PC-3 (cell line): ENCODE measurements around the gene SMC2. TPM values are rescaled to one million over a fixed set of nuclear protein-coding genes. Genes with fewer than 3 reads are reported as not detected.
A peak's percentile ranks its signal among the peaks of the same experiment; 100 is the strongest.

Experiments used
- ATAC-seq: fragments of 200-7000 bp; cut with Tn5 transposase; 2 replicates; pipeline ENCODE4 v1.9.1; 2020; ENCODE audit warnings: mild to moderate bottlenecking, moderate library complexity
- BruUV-seq: library from RNA; stranded (reverse); fragments of 400-500 nt; replicated peaks from 2 replicates; lab custom pipeline; 2021; lab: Mats Ljungman, UMichigan
- CTCF ChIA-PET: fragments of 300-600 bp; sonication (Branson Sonifier 250); formaldehyde crosslinking; loops from one replicate; lab custom pipeline; 2022; ENCODE audit warnings: antibody characterized with exemption; lab: Charles Lee
- POLR2A ChIA-PET: fragments of 300-600 bp; sonication (Branson Sonifier 250); formaldehyde crosslinking; loops from one replicate; lab custom pipeline; 2022; ENCODE audit warnings: antibody characterized with exemption; ENCODE audit not compliant: unreplicated experiment; lab: Charles Lee
- DNase-seq: peaks from one replicate; pipeline ENCODE4 v3.0.0-alpha.2; 2015
- H2AFZ ChIP-seq: fragments of 300-600 bp; sonication (generic); 2 replicates; pipeline ENCODE4 v1.6.0; 2016; ENCODE audit warnings: antibody characterized with exemption, low read length
- H3F3A ChIP-seq: fragments of 300-600 bp; sonication (generic); one replicate; pipeline ENCODE4 v1.6.0; 2017; ENCODE audit warnings: antibody characterized with exemption, low read length, control low read depth, mild to moderate bottlenecking; ENCODE audit not compliant: unreplicated experiment
- H3K27ac ChIP-seq: fragments of 300-600 bp; sonication (generic); 2 replicates; pipeline ENCODE4 v1.5.1; 2016; ENCODE audit warnings: mild to moderate bottlenecking, low read length
- H3K27me3 ChIP-seq: fragments of 300-600 bp; sonication (generic); 2 replicates; pipeline ENCODE4 v1.6.1; 2016; ENCODE audit warnings: low read length, mixed read lengths
- H3K36me3 ChIP-seq: fragments of 300-600 bp; sonication (generic); 2 replicates; pipeline ENCODE4 v1.6.1; 2016; ENCODE audit warnings: low read depth, mixed run types, low read length, mixed read lengths
- H3K4me1 ChIP-seq: fragments of 300-600 bp; sonication (generic); 2 replicates; pipeline ENCODE4 v1.5.1; 2016; ENCODE audit warnings: low read length; ENCODE audit not compliant: insufficient read depth
- H3K4me2 ChIP-seq: fragments of 300-600 bp; sonication (generic); 2 replicates; pipeline ENCODE4 v1.6.0; 2016; ENCODE audit warnings: low read length
- H3K4me3 ChIP-seq: fragments of 300-600 bp; sonication (generic); 2 replicates; pipeline ENCODE4 v1.5.1; 2016; ENCODE audit warnings: mild to moderate bottlenecking, low read length, mixed read lengths
- H3K79me2 ChIP-seq: fragments of 300-600 bp; sonication (generic); 2 replicates; pipeline ENCODE4 v1.6.1; 2017; ENCODE audit warnings: low read length, mixed read lengths
- H3K9ac ChIP-seq: fragments of 300-600 bp; sonication (generic); 2 replicates; pipeline ENCODE4 v1.6.0; 2016; ENCODE audit warnings: mild to moderate bottlenecking, low read length
- H3K9me2 ChIP-seq: fragments of 300-600 bp; sonication (generic); replicated peaks from 2 replicates; pipeline ENCODE4 v1.6.1; 2016; ENCODE audit warnings: mixed run types, low read length, mixed read lengths
- H3K9me3 ChIP-seq: fragments of 300-600 bp; sonication (generic); 2 replicates; pipeline ENCODE4 v1.6.1; 2016; ENCODE audit warnings: low read length, mixed read lengths
- H4K20me1 ChIP-seq: fragments of 300-600 bp; sonication (generic); 2 replicates; pipeline ENCODE4 v1.6.1; 2016; ENCODE audit warnings: low read length, mixed read lengths
- CTCF ChIP-seq: fragments of 300-600 bp; sonication (generic); conservative IDR thresholded peaks from 2 replicates; pipeline ENCODE4 v1.5.1; 2017; ENCODE audit warnings: antibody characterized with exemption, low read depth, mild to moderate bottlenecking, low read length
- EZH2 ChIP-seq: fragments of 300-600 bp; sonication (generic); IDR thresholded peaks from one replicate; pipeline ENCODE4 v1.6.1; 2017; ENCODE audit warnings: antibody characterized with exemption, mild to moderate bottlenecking, low read length; ENCODE audit not compliant: unreplicated experiment
- EZH2phosphoT487 ChIP-seq: fragments of 300-600 bp; sonication (generic); IDR thresholded peaks from 2 replicates; pipeline ENCODE4 v1.6.1; 2018; ENCODE audit warnings: mild to moderate bottlenecking, antibody characterized with exemption, low read length, borderline replicate concordance
- intact Hi-C: fragments of 100-400 bp; cut with micrococcal nuclease; formaldehyde crosslinking; loops from 2 replicates; pipeline ENCODE4 v1.9.0; 2023
- total RNA-seq: library from RNA; depleted of rRNA; stranded (reverse); fragments of >200 nt; gene quantifications from 2 replicates; pipeline ENCODE4 v1.2.3, GENCODE V29; 2014

The SMC2 gene
- total RNA-seq, 1 experiment from 2014 or later = 19.2 TPM

- Histone ChIP-seq H4K20me1 (no peaks in the 10 kb centered on the region), H3K9me3 (no peaks in the 10 kb centered on the region), H3K27ac (no peak overlapping the region), H3K4me3 (no peak overlapping the region), H2AFZ (no peak overlapping the region), H3K36me3 (no peaks in the 10 kb centered on the region), H3K4me1 (no peaks in the 10 kb centered on the region), H3K9me2 (no peaks in the 10 kb centered on the region), H3K79me2 (no peaks in the 10 kb centered on the region), H3K9ac (no peak overlapping the region), H3K4me2 (no peak overlapping the region), H3K27me3 (no peaks in the 10 kb centered on the region), H3F3A (no peaks in the 10 kb centered on the region)
- POLR2A ChIA-PET = no interaction called here
- no peak for DNase-seq
- no peak for ATAC-seq
- intact Hi-C loops = no loop called here
- TF ChIP-seq EZH2 (no peak), EZH2phosphoT487 (no peak), CTCF (no peak)
- BruUV-seq = no TSS peak
- CTCF ChIA-PET = no interaction called here
These were observed 79.0 kb downstream of the SMC2 start for GRCh38 chr9:104173067-104173466.

- H3F3A ChIP-seq = no peaks in the 10 kb centered on the region
- ChIA-PET POLR2A (interaction anchor here (0.7 kb wide), 1 partner anchor 103 kb away, joined by 3 read pairs; no protein-coding TSS in a partner anchor), CTCF (interaction anchor here (0.7 to 1.6 kb wide), 2 partner anchors 28 to 209 kb away, joined by 3 to 9 read pairs; no protein-coding TSS in a partner anchor)
- H3K36me3 ChIP-seq = no peaks in the 10 kb centered on the region
- no peaks in the 10 kb centered on the region for H3K9me2 ChIP-seq
- H3K9me3 ChIP-seq = no peaks in the 10 kb centered on the region
- intact Hi-C loops = loop anchor here (1.0 to 5.0 kb wide), 3 partner anchors 209 to 566 kb away; no protein-coding TSS in a partner anchor
- no peak overlapping the region for H3K4me3 ChIP-seq
- no peaks in the 10 kb centered on the region for H4K20me1 ChIP-seq
- H3K27me3 ChIP-seq = no peaks in the 10 kb centered on the region
- H3K27ac ChIP-seq = no peak overlapping the region
- DNase-seq (peak; percentile 42), ATAC-seq (0 out of 2 replicates have a peak, but pooled peaks have one; percentile 27)
- no peaks in the 10 kb centered on the region for H3K79me2 ChIP-seq
- H3K4me2 ChIP-seq = no peak overlapping the region
- BruUV-seq = no TSS peak
- TF ChIP-seq EZH2phosphoT487 (no peak), EZH2 (no peak), CTCF (peak; percentile 58)
- H2AFZ ChIP-seq = no peak overlapping the region
- H3K9ac ChIP-seq = no peak overlapping the region
- no peaks in the 10 kb centered on the region for H3K4me1 ChIP-seq
These were observed 83.0 kb downstream of the SMC2 start for GRCh38 chr9:104177003-104177611.

GRCh38 chr9:104177676-104178075 lies 83.6 kb downstream of the SMC2 start:
- intact Hi-C loops = loop anchor here (1.0 to 5.0 kb wide), 3 partner anchors 209 to 566 kb away; no protein-coding TSS in a partner anchor
- CTCF ChIA-PET = no interaction called here

More at GRCh38 chr9:104177676-104178075, 83.6 kb downstream of the SMC2 start:
- Histone ChIP-seq H3K4me2 (no peak overlapping the region), H3K4me1 (no peaks in the 10 kb centered on the region), H4K20me1 (no peaks in the 10 kb centered on the region), H3K9me2 (no peaks in the 10 kb centered on the region), H3K36me3 (no peaks in the 10 kb centered on the region), H3K9ac (no peak overlapping the region), H3F3A (no peaks in the 10 kb centered on the region), H3K79me2 (no peaks in the 10 kb centered on the region), H2AFZ (no peak overlapping the region), H3K9me3 (no peaks in the 10 kb centered on the region), H3K27ac (no peak overlapping the region), H3K4me3 (no peak overlapping the region), H3K27me3 (no peaks in the 10 kb centered on the region)
- DNase-seq (no peak), ATAC-seq (no peak)
- no TSS peak for BruUV-seq
- POLR2A ChIA-PET = no interaction called here
- no peak for TF ChIP-seq CTCF
- TF ChIP-seq EZH2phosphoT487 = no peak
- TF ChIP-seq EZH2 = no peak
